GM12891 (cell line): ENCODE measurements around the gene ZNF805.

Experiments
- PAX5 ChIP-seq: IDR thresholded peaks from 2 replicates; pipeline ENCODE4 v1.6.1; 2011; ENCODE audit warnings: low read length, moderate library complexity, mild to moderate bottlenecking; ENCODE audit not compliant: insufficient read depth, severe bottlenecking
- POLR2A ChIP-seq: IDR thresholded peaks from 2 replicates; pipeline ENCODE4 v1.6.1; 2011; ENCODE audit warnings: low read depth, low read length, control low read depth
- POLR2AphosphoS5 ChIP-seq: IDR thresholded peaks from 2 replicates; pipeline ENCODE4 v1.6.1; 2011; ENCODE audit warnings: low read depth, low read length, control low read depth
- POU2F2 ChIP-seq: IDR thresholded peaks from 2 replicates; pipeline ENCODE4 v1.6.1; 2011; ENCODE audit warnings: low read depth, mild to moderate bottlenecking, control low read depth, low read length, moderate library complexity
- SPI1 ChIP-seq: IDR thresholded peaks from 2 replicates; pipeline ENCODE4 v1.6.1; 2011; ENCODE audit warnings: low read depth, low read length, control low read depth
- TAF1 ChIP-seq: IDR thresholded peaks from 2 replicates; pipeline ENCODE4 v1.6.1; 2011; ENCODE audit warnings: low read depth, low read length, control low read depth

GRCh38 chr19:57263244-57263741 is 22.9 kb downstream of the ZNF805 start:
- TF ChIP-seq POLR2A, result no peak
- TF ChIP-seq POLR2AphosphoS5, result no peak
- TF ChIP-seq SPI1, result no peak
- TF ChIP-seq TAF1, result no peak
- no peak for TF ChIP-seq PAX5
- no peak for TF ChIP-seq POU2F2
